Mesendoderm (in vitro differentiated cells): ENCODE measurements around the gene ABCA4.

ENCODE experiments used
- DNase-seq: peaks from one replicate; pipeline ENCODE4 v3.0.0; 2013
- H2AK5ac ChIP-seq: 2 replicates; pipeline ENCODE4 v1.6.1; 2013; ENCODE audit warnings: low read length, inconsistent platforms
- H2BK120ac ChIP-seq: 2 replicates; pipeline ENCODE4 v1.6.1; 2013; ENCODE audit warnings: low read depth, mild to moderate bottlenecking, low read length, moderate library complexity, mixed read lengths
- H2BK15ac ChIP-seq: replicated peaks from 2 replicates; pipeline ENCODE4 v1.6.1; 2013; ENCODE audit warnings: low read depth, mild to moderate bottlenecking, moderate library complexity
- H2BK5ac ChIP-seq: 2 replicates; pipeline ENCODE4 v1.6.1; 2013; ENCODE audit warnings: low read length, inconsistent platforms
- H3K18ac ChIP-seq: 2 replicates; pipeline ENCODE4 v1.6.1; 2013; ENCODE audit warnings: mild to moderate bottlenecking, low read length, mixed read lengths
- H3K23ac ChIP-seq: one replicate; pipeline ENCODE4 v1.6.1; 2013; ENCODE audit warnings: low read length
- H3K27ac ChIP-seq: 2 replicates; pipeline ENCODE4 v1.5.1; 2013; ENCODE audit warnings: low read depth, mild to moderate bottlenecking, inconsistent platforms, low read length, moderate library complexity
- H3K27me3 ChIP-seq: 2 replicates; pipeline ENCODE4 v1.6.1; 2013; ENCODE audit warnings: low read length, control low read depth, mild to moderate bottlenecking, inconsistent platforms; ENCODE audit not compliant: insufficient read depth, poor library complexity
- H3K36me3 ChIP-seq: 2 replicates; pipeline ENCODE4 v1.6.1; 2013; ENCODE audit warnings: low read length, inconsistent platforms; ENCODE audit not compliant: control insufficient read depth, insufficient read depth
- H3K4ac ChIP-seq: one replicate; pipeline ENCODE4 v1.6.1; 2013; ENCODE audit warnings: low read depth, mild to moderate bottlenecking, low read length, moderate library complexity
- H3K4me1 ChIP-seq: 2 replicates; pipeline ENCODE4 v1.6.1; 2013; ENCODE audit warnings: low read depth, low read length, inconsistent platforms; ENCODE audit not compliant: control insufficient read depth
- H3K4me2 ChIP-seq: 2 replicates; pipeline ENCODE4 v1.6.1; 2013; ENCODE audit warnings: low read length
- H3K4me3 ChIP-seq: 2 replicates; pipeline ENCODE4 v1.5.1; 2013; ENCODE audit warnings: mild to moderate bottlenecking, low read length
- H3K56ac ChIP-seq: one replicate; pipeline ENCODE4 v1.6.1; 2013; ENCODE audit warnings: low read length
- H3K79me1 ChIP-seq: 2 replicates; pipeline ENCODE4 v1.6.1; 2013; ENCODE audit warnings: low read length, inconsistent platforms
- H3K79me2 ChIP-seq: 2 replicates; pipeline ENCODE4 v1.6.1; 2013; ENCODE audit warnings: mild to moderate bottlenecking, low read length; ENCODE audit not compliant: control insufficient read depth, insufficient read depth
- H3K9ac ChIP-seq: 2 replicates; pipeline ENCODE4 v1.6.1; 2013; ENCODE audit warnings: low read length, inconsistent platforms
- H4K5ac ChIP-seq: one replicate; pipeline ENCODE4 v1.6.1; 2013; ENCODE audit warnings: low read length
- H4K8ac ChIP-seq: one replicate; pipeline ENCODE4 v1.6.1; 2013; ENCODE audit warnings: low read depth, mild to moderate bottlenecking, control low read depth, low read length, moderate library complexity
- WGBS: extraction: QIAGEN DNeasy Blood & Tissue Kit; methylation state at CpG from one replicate; pipeline ENCODE4 v1.1.7; 2013; ENCODE audit warnings: low lambda C conversion rate, missing lambda C conversion rate; ENCODE audit not compliant: insufficient coverage; ENCODE audit errors: extremely low coverage; 5-methylcytosine and 5-hydroxymethylcytosine counted together

The ABCA4 gene

GRCh38 chr1:94011709-94012595, 109.0 kb downstream of the ABCA4 start:
- no peak overlapping the region for H3K4ac ChIP-seq
- H3K23ac ChIP-seq: no peak overlapping the region
- no peak overlapping the region for H3K27ac ChIP-seq
- no peaks in the 10 kb centered on the region for H3K79me2 ChIP-seq
- H3K79me1 ChIP-seq: no peaks in the 10 kb centered on the region
- H2BK120ac ChIP-seq: no peak overlapping the region
- no peak overlapping the region for H3K18ac ChIP-seq
- no peak overlapping the region for H3K4me2 ChIP-seq
- no peak overlapping the region for H3K9ac ChIP-seq
- H3K27me3 ChIP-seq: no peaks in the 10 kb centered on the region
- H4K8ac ChIP-seq: no peak overlapping the region
- H2BK15ac ChIP-seq: no peak overlapping the region
- H3K56ac ChIP-seq: no peak overlapping the region
- peaks cover 4% of the 10 kb centered on the region for H3K4me1 ChIP-seq
- peak overlapping the region; percentile 67 for H2AK5ac ChIP-seq
- H4K5ac ChIP-seq: no peak overlapping the region
- no peak overlapping the region for H2BK5ac ChIP-seq
- WGBS: no CpG with 5 or more reads among the region's 6 CpGs
- no peaks in the 10 kb centered on the region for H3K36me3 ChIP-seq
- peak; percentile 70 for DNase-seq
- H3K4me3 ChIP-seq: no peak overlapping the region

GRCh38 chr1:94011129-94011528, 109.8 kb downstream of the ABCA4 start:
- no peak overlapping the region for H3K18ac ChIP-seq
- no peaks in the 10 kb centered on the region for H3K27me3 ChIP-seq
- WGBS: no CpG with 5 or more reads among the region's 8 CpGs
- no peak overlapping the region for H2BK15ac ChIP-seq
- H3K79me1 ChIP-seq: no peaks in the 10 kb centered on the region
- H3K27ac ChIP-seq: no peak overlapping the region
- H4K5ac ChIP-seq: no peak overlapping the region
- H4K8ac ChIP-seq: no peak overlapping the region
- H3K4me2 ChIP-seq: no peak overlapping the region
- H2BK5ac ChIP-seq: no peak overlapping the region
- H3K36me3 ChIP-seq: no peaks in the 10 kb centered on the region
- peaks cover 4% of the 10 kb centered on the region for H3K4me1 ChIP-seq
- H3K4ac ChIP-seq: no peak overlapping the region
- no peak overlapping the region for H3K4me3 ChIP-seq
- no peak overlapping the region for H2AK5ac ChIP-seq
- no peaks in the 10 kb centered on the region for H3K79me2 ChIP-seq
- H3K56ac ChIP-seq: no peak overlapping the region
- no peak overlapping the region for H3K23ac ChIP-seq
- no peak overlapping the region for H3K9ac ChIP-seq
- DNase-seq: no peak
- no peak overlapping the region for H2BK120ac ChIP-seq

DNA sequence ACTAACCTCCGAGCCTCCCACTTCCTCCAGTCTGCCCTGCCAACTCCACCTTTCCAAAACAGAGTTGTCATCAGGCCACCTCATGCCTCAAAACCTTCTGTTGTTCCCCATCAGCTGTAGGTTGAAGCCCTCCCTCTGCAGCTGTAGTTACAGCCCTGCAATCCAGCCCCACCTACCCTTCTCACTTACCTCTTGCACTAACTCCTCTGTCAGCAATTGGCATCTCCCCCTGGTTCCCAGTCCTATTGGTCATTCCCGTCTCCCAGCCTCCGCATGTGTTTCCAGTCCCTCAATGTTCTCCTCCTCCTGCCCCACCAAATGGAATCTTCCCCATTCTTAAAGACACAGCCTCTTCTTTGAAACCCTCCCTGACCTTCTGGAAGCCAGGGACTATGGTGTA, 111.6 kb downstream of the ABCA4 start:
- Histone ChIP-seq H3K79me1 (no peaks in the 10 kb centered on the region), H3K4ac (no peak overlapping the region), H3K4me3 (no peak overlapping the region), H3K79me2 (no peaks in the 10 kb centered on the region), H3K4me2 (no peak overlapping the region), H3K27ac (no peak overlapping the region), H3K36me3 (no peaks in the 10 kb centered on the region), H2BK15ac (no peak overlapping the region), H4K8ac (no peak overlapping the region), H2AK5ac (no peak overlapping the region), H4K5ac (no peak overlapping the region), H3K9ac (no peak overlapping the region), H3K18ac (no peak overlapping the region), H3K27me3 (no peaks in the 10 kb centered on the region), H3K56ac (no peak overlapping the region), H2BK120ac (no peak overlapping the region), H2BK5ac (no peak overlapping the region), H3K4me1 (peaks cover 4% of the 10 kb centered on the region), H3K23ac (no peak overlapping the region)
- WGBS: no CpG with 5 or more reads among the region's 3 CpGs
- peak; percentile 54 for DNase-seq

GRCh38 chr1:94006604-94007003, 114.3 kb downstream of the ABCA4 start:
- H2AK5ac ChIP-seq: no peak overlapping the region
- H3K4ac ChIP-seq: no peak overlapping the region
- H3K79me2 ChIP-seq: no peaks in the 10 kb centered on the region
- WGBS: no CpG with 5 or more reads among the region's 2 CpGs
- no peak overlapping the region for H2BK5ac ChIP-seq
- DNase-seq: no peak
- no peaks in the 10 kb centered on the region for H3K4me1 ChIP-seq
- no peaks in the 10 kb centered on the region for H3K79me1 ChIP-seq
- H3K9ac ChIP-seq: no peak overlapping the region
- H3K4me3 ChIP-seq: no peak overlapping the region
- H3K23ac ChIP-seq: no peak overlapping the region
- no peak overlapping the region for H3K27ac ChIP-seq
- H2BK120ac ChIP-seq: no peak overlapping the region
- H4K8ac ChIP-seq: no peak overlapping the region
- no peaks in the 10 kb centered on the region for H3K36me3 ChIP-seq
- H4K5ac ChIP-seq: no peak overlapping the region
- H3K56ac ChIP-seq: no peak overlapping the region
- H2BK15ac ChIP-seq: no peak overlapping the region
- H3K27me3 ChIP-seq: no peaks in the 10 kb centered on the region
- no peak overlapping the region for H3K18ac ChIP-seq
- no peak overlapping the region for H3K4me2 ChIP-seq

DNA sequence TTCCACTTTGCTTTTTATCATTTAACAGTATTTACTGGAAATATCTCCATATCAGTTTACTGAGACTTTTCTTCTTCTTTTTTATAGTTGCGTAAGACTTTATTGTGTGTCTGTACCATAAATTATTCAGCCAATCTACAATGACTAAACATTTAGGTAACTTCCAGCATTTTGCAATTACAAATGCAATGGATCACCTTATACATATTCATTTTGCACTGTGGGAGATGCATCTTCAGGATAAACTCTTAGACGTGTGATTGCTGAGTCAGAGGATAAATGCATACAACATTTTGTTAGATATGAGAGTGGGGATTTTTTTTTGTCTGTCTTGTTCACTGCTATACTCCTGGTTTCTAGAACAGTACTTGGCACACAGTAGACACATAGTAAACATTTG, 116.0 kb downstream of the ABCA4 start:
- WGBS: no CpG with 5 or more reads among the region's 2 CpGs
- no peak overlapping the region for H2AK5ac ChIP-seq

More for the DNA sequence above, 116.0 kb downstream of the ABCA4 start:
- no peak overlapping the region for H3K23ac ChIP-seq
- H3K4ac ChIP-seq: no peak overlapping the region
- no peaks in the 10 kb centered on the region for H3K36me3 ChIP-seq
- H3K27me3 ChIP-seq: no peaks in the 10 kb centered on the region
- no peaks in the 10 kb centered on the region for H3K79me1 ChIP-seq
- no peak overlapping the region for H2BK5ac ChIP-seq
- no peak overlapping the region for H3K4me3 ChIP-seq
- no peak overlapping the region for H4K8ac ChIP-seq
- H3K4me2 ChIP-seq: no peak overlapping the region
- no peak overlapping the region for H3K9ac ChIP-seq
- no peak overlapping the region for H3K27ac ChIP-seq
- no peak for DNase-seq
- no peak overlapping the region for H3K18ac ChIP-seq
- H3K56ac ChIP-seq: no peak overlapping the region
- H2BK120ac ChIP-seq: no peak overlapping the region
- H2BK15ac ChIP-seq: no peak overlapping the region
- no peaks in the 10 kb centered on the region for H3K4me1 ChIP-seq
- H3K79me2 ChIP-seq: no peaks in the 10 kb centered on the region
- no peak overlapping the region for H4K5ac ChIP-seq
